NCI-H2196 treated with DMSO at 0.1 percent for 48 hours (cell line): ENCODE results near the gene CDX1.

Experiments used
- DNase-seq: peaks from one replicate; lab custom pipeline; 2025; ENCODE audit not compliant: unreplicated experiment; lab: John Stamatoyannopoulos, UW

CDX1 gene

GRCh38 chr5:150161242-150162141 lies 5.1 kb upstream of the CDX1 start:
- DNase-seq: peak; percentile 44

DNA sequence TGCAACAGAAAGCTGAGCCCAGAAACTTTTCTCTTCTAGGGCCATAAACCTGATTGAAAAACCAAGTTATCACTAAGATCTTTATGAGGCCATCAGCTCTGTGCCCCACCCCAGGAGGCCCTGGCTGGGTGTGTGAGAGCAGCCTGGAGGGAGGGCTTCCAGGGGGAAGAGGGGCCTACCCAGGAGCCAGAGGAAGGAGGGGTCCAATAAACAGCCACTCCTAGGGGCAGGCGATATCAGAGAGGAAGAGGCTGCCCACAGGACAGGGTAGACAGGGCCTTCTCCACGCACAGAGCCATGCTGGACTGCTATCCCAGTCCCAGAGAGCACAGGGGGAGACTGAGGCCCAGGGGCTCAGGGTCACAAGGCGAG lies 4.5 kb upstream of the CDX1 start:
- DNase-seq: no peak

- no peak for DNase-seq
Observed at GRCh38 chr5:150163035-150163434, 3.5 kb upstream of the CDX1 start.

- no peak for DNase-seq
Observed at GRCh38 chr5:150163547-150164059, 3.0 kb upstream of the CDX1 start.

DNA sequence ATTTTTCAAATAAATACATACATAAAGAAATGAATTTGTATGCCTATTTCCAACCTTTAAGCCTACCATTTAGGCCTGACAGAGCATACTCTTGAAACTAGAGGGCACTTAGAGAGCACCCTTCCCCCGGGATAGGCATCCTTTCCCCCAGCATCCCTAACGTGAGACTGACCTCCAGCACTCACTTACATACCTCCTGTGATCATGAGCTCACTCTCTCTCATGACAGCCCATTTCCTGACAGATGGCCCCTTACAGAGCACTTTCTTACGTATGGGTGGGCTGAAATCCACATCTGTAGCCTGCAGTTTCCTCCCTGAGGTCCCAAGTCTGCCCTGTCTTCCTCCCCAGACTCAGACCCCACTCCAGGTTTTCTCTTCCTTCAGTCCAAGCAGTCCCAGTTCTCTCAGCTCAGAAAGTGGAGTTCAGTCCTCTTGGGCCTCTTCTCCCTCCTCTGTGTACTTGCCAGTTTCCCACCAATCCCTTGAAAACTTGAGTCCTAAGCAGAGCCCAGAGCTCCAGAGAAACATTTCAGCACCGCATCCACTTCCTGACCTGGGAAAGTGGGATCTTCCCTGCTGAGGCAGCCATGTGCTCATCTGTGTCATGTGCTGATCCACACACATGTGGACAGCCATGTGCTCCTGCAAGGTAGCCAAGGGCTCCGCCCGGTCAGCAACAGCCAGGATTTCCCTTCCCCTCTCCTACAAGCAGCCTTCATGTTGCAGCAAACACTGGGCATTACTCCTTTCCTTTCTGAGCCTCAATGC lies 2.2 kb upstream of the CDX1 start:
- DNase-seq: no peak

- no peak for DNase-seq
Observed at GRCh38 chr5:150166037-150166649, 435 bp upstream of the CDX1 start.

GRCh38 chr5:150167512-150167850 lies 903 bp downstream of the CDX1 start:
- DNase-seq: no peak

- DNase-seq: no peak
Observed at GRCh38 chr5:150167908-150168307, 1.3 kb downstream of the CDX1 start.

GRCh38 chr5:150168864-150169263 lies 2.3 kb downstream of the CDX1 start:
- no peak for DNase-seq

DNA sequence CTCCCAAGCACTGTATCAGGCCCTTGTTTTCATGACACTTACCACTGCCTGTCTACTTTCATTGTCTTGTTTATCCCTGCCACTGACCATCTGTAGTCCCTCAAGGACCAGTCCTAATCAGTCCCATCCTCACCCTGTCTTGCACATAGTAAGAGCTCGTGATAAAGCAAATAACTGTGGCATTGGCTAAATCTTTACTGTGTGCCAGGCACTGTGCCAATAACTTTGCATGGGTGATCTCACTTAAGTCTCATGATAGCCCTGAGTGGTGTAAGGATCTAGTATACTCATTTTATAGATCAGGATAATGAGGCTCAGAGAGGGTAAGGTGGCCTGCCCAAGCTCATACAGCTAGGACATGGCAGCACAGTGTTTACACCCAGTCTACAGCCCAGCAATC lies 5.6 kb downstream of the CDX1 start:
- no peak for DNase-seq

DNA sequence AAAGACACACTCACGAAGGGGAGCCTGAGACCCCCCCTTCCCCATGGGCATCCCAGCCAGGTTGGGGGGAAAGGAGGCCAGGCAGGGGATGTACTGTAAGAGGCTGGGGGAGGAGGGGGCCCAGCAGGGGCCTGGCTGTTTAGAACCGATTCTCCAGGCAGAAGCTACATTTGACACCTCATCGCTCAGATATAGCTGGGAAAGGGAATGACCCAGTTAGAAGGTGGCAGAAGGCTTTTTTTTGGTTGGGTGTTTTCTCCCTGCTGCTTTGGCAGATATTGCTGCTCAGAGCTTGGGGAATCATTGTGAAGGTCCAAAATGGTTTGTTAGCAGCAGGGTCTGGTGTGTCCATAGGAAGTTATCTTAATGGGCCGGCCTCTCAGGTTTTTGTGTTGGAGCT lies 6.0 kb downstream of the CDX1 start:
- no peak for DNase-seq

- DNase-seq: no peak
Observed at GRCh38 chr5:150173161-150173560, 6.6 kb downstream of the CDX1 start.

- no peak for DNase-seq
Observed at GRCh38 chr5:150174285-150174684, 7.7 kb downstream of the CDX1 start.

GRCh38 chr5:150175076-150175475 lies 8.5 kb downstream of the CDX1 start:
- DNase-seq: no peak

DNA sequence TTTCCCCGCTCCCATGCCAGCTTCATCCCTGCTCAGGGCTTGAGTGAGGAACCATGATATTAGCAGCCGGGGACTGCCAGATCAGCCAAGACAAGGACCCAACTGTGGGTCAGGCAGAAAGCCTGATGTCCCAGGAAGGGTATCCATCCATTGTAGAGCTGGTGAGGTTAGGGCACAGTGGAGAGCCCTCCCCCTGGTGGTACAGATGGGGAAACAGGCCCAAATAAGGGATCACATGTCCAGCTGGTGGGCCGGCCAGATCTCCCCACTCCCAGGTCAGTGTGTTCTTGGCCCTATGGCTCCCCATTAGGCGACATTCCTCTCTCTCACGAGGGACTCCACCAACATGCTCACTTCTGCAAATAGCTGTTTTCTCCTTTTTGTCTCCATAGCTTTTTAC lies 9.0 kb downstream of the CDX1 start:
- no peak for DNase-seq

DNA sequence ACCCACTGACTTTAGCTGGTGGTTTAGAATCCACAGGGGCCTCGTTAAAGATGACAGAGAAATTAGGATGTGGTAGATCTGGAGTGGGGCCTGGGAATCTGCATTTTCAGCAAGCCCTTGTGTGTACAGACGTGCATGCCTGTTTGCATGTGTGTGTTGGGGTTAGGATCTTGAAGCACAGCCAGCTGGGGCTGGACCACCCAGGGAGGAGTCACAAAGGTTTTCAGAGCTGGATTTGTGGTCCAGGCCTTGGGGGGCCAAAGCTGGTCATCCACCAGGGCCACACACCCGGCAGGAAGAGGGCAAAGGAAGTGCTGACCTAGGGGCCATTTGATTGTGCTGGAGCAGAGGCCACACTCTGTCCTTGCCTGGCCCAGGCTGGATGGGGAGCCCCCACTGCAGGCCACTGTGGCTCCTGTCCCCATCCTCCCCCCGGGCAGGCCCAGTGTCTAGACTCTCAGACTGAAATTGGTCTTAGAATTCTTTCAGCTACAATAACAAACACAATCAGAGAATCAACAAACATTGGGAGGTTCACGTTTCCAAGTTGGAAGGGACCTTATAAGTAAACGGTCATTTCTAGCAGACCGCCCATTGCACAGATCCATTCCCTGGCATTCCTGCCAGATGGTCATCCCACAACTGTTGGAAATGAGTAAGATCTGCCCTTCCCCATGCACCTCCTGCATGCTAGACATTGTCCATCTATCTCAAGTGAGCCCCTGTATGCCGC lies 10.3 kb downstream of the CDX1 start:
- no peak for DNase-seq

GRCh38 chr5:150177721-150178120 lies 11.1 kb downstream of the CDX1 start:
- DNase-seq: no peak

DNA sequence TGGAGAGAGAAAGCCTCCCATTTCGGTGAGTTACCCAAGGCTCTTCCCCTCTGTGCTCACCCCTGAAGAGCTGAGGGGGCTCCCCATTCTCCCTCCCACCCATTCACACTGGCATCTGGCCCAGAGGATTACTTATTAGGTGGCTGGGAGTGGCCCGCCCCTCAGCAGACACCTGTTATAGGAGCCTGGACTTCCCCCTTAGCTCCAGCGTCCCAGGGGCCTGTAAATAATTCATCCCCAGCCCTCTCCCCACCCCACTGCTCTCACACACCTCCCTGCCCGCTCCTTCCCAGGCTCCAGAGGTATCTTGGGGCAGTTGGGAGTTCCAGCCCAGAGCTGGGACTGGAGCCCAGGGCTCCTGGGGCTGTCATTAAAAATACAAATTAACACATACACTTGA lies 11.7 kb downstream of the CDX1 start:
- no peak for DNase-seq

- no peak for DNase-seq
Observed at GRCh38 chr5:150179019-150179620, 12.5 kb downstream of the CDX1 start.

GRCh38 chr5:150180241-150181026 lies 13.9 kb downstream of the CDX1 start:
- DNase-seq: no peak
